Neural cell (in vitro differentiated cells): ENCODE results near the gene SLC8A1. TPM values are rescaled to one million over a fixed set of nuclear protein-coding genes. Genes with fewer than 3 reads are reported as not detected.

Source experiments
- H2AFZ ChIP-seq: fragments of 200-600, 300-800 bp; sonication (generic), shearing (Covaris generic); 2 replicates; pipeline ENCODE4 v1.6.0; 2014; ENCODE audit warnings: low read depth, mild to moderate bottlenecking, antibody characterized with exemption, low read length, moderate library complexity
- H3F3A ChIP-seq: fragments of 200-600 bp; shearing (Covaris generic); 2 replicates; pipeline ENCODE4 v1.6.1; 2016; ENCODE audit warnings: mild to moderate bottlenecking, moderate library complexity, mixed read lengths, antibody characterized with exemption, low read length; ENCODE audit not compliant: insufficient read depth, poor library complexity, severe bottlenecking
- H3K27ac ChIP-seq: fragments of 200-600, 300-800 bp; sonication (generic), shearing (Covaris generic); 2 replicates; pipeline ENCODE4 v1.5.1; 2014; ENCODE audit warnings: mild to moderate bottlenecking, low read length, moderate library complexity
- H3K27me3 ChIP-seq: fragments of 300-800, 200-600 bp; sonication (generic), shearing (Covaris generic); 2 replicates; pipeline ENCODE4 v1.6.0; 2014; ENCODE audit warnings: mild to moderate bottlenecking, low read depth, low read length, moderate library complexity; ENCODE audit not compliant: insufficient read depth
- H3K36me3 ChIP-seq: fragments of 300-800, 200-600 bp; sonication (generic), shearing (Covaris generic); 2 replicates; pipeline ENCODE4 v1.5.1; 2014; ENCODE audit warnings: mild to moderate bottlenecking, antibody characterized with exemption, low read length, moderate library complexity; ENCODE audit not compliant: insufficient read depth
- H3K4me2 ChIP-seq: fragments of 300-800, 200-600 bp; sonication (generic), shearing (Covaris generic); 2 replicates; pipeline ENCODE4 v1.6.0; 2014; ENCODE audit warnings: mild to moderate bottlenecking, low read length
- H3K4me3 ChIP-seq: fragments of 300-800, 200-600 bp; sonication (generic), shearing (Covaris generic); 2 replicates; pipeline ENCODE4 v1.5.1; 2014; ENCODE audit warnings: mild to moderate bottlenecking, low read length, moderate library complexity
- H3K79me2 ChIP-seq: fragments of 200-600 bp; shearing (Covaris generic); replicated peaks from 2 replicates; pipeline ENCODE4 v1.6.0; 2014; ENCODE audit warnings: mild to moderate bottlenecking, low read length, moderate library complexity; ENCODE audit not compliant: insufficient read depth
- H3K9ac ChIP-seq: fragments of 300-800, 200-600 bp; sonication (generic), shearing (Covaris generic); 2 replicates; pipeline ENCODE4 v1.6.1; 2016; ENCODE audit warnings: mild to moderate bottlenecking, low read length, mixed read lengths
- H3K9me2 ChIP-seq: fragments of 200-600 bp; shearing (Covaris generic); 2 replicates; pipeline ENCODE4 v1.6.1; 2016; ENCODE audit warnings: mild to moderate bottlenecking, low read length, mixed read lengths; ENCODE audit not compliant: insufficient read depth
- H3K9me3 ChIP-seq: fragments of 200-600, 300-800 bp; sonication (generic), shearing (Covaris generic); 2 replicates; pipeline ENCODE4 v1.6.1; 2016; ENCODE audit warnings: mild to moderate bottlenecking, mixed run types, low read length, moderate library complexity, mixed read lengths
- H4K20me1 ChIP-seq: fragments of 200-600 bp; shearing (Covaris generic); 2 replicates; pipeline ENCODE4 v1.6.1; 2016; ENCODE audit warnings: mild to moderate bottlenecking, mixed run types; ENCODE audit not compliant: insufficient read depth
- EP300 ChIP-seq: fragments of 450-650 bp; conservative IDR thresholded peaks from 2 replicates; pipeline ENCODE4 v1.6.1; 2014; ENCODE audit warnings: antibody characterized with exemption, mild to moderate bottlenecking, moderate library complexity; ENCODE audit not compliant: poor library complexity, severe bottlenecking
- EZH2 ChIP-seq: fragments of 200-600, 300-800 bp; shearing (Covaris generic), sonication (generic); IDR thresholded peaks from 2 replicates; pipeline ENCODE4 v1.6.1; 2014; ENCODE audit warnings: antibody characterized with exemption, low read length, borderline replicate concordance, mild to moderate bottlenecking; ENCODE audit not compliant: insufficient read depth, poor library complexity, severe bottlenecking
- MXI1 ChIP-seq: fragments of 450-650 bp; conservative IDR thresholded peaks from 2 replicates; pipeline ENCODE4 v1.6.1; 2014; ENCODE audit warnings: antibody characterized with exemption, mild to moderate bottlenecking; ENCODE audit not compliant: poor library complexity, severe bottlenecking
- POLR2AphosphoS5 ChIP-seq: IDR thresholded peaks from 2 replicates; pipeline ENCODE4 v1.6.1; 2012
- RAD21 ChIP-seq: fragments of 450-650 bp; conservative IDR thresholded peaks from 2 replicates; pipeline ENCODE4 v1.6.1; 2014; ENCODE audit warnings: antibody characterized with exemption, mild to moderate bottlenecking, moderate library complexity
- SMC3 ChIP-seq: fragments of 450-650 bp; conservative IDR thresholded peaks from 2 replicates; pipeline ENCODE4 v1.6.1; 2014; ENCODE audit warnings: antibody characterized with exemption, mild to moderate bottlenecking, moderate library complexity; ENCODE audit not compliant: poor library complexity
- TAF1 ChIP-seq: IDR thresholded peaks from 2 replicates; pipeline ENCODE4 v1.6.1; 2012; ENCODE audit warnings: low read depth
- polyA plus RNA-seq: library from polyadenylated mRNA; depleted of rRNA; stranded (reverse); fragments of >200 nt; gene quantifications from 2 replicates; pipeline ENCODE4 v1.2.3, GENCODE V29; 2014
- TF ChIP-seq, protein P1 (sequence below): fragments of 450-650 bp; IDR thresholded peaks from 2 replicates; pipeline ENCODE4 v1.5.1; 2014; ENCODE audit warnings: antibody characterized with exemption, mild to moderate bottlenecking, moderate library complexity; ENCODE audit not compliant: poor library complexity, severe bottlenecking
- TF ChIP-seq, protein P2 (sequence below): IDR thresholded peaks from 2 replicates; pipeline ENCODE4 v1.6.1; 2012; ENCODE audit warnings: borderline replicate concordance

SLC8A1 gene
- polyA plus RNA-seq, 1 donor from 2014 or later: 18.7 TPM

DNA sequence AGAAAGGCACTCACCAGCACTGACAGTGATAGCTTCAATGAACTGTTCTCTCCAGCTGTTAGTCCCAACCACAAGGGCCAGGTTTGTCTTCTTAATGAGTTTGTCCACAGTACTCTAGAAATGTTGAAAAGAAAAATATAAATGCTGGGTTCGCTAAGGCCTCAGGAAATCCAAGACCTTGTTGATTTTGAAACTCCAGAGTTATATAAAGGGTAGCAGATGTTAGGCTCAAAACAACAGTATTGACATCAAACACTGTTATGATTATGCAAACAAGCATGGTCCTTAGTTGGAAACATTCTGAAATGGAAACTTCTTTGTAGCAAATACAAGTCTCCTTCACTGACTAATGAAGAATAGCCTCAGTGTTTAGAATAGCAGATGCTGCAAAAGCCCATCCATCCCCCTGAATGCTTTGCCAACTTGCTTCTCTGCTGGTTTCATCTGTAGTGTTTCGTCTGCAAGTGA lies 291.1 kb downstream of the SLC8A1 start:
- Histone ChIP-seq H3K27me3 (no peaks in the 10 kb centered on the region), H3K9ac (no peak overlapping the region), H3K9me3 (no peaks in the 10 kb centered on the region), H2AFZ (no peak overlapping the region), H3K9me2 (no peaks in the 10 kb centered on the region), H3K4me3 (no peak overlapping the region), H3K27ac (no peak overlapping the region), H3F3A (no peaks in the 10 kb centered on the region), H3K79me2 (no peaks in the 10 kb centered on the region), H3K36me3 (peaks cover 9% of the 10 kb centered on the region), H3K4me2 (no peak overlapping the region), H4K20me1 (no peaks in the 10 kb centered on the region)
- TF ChIP-seq, protein P1, sequence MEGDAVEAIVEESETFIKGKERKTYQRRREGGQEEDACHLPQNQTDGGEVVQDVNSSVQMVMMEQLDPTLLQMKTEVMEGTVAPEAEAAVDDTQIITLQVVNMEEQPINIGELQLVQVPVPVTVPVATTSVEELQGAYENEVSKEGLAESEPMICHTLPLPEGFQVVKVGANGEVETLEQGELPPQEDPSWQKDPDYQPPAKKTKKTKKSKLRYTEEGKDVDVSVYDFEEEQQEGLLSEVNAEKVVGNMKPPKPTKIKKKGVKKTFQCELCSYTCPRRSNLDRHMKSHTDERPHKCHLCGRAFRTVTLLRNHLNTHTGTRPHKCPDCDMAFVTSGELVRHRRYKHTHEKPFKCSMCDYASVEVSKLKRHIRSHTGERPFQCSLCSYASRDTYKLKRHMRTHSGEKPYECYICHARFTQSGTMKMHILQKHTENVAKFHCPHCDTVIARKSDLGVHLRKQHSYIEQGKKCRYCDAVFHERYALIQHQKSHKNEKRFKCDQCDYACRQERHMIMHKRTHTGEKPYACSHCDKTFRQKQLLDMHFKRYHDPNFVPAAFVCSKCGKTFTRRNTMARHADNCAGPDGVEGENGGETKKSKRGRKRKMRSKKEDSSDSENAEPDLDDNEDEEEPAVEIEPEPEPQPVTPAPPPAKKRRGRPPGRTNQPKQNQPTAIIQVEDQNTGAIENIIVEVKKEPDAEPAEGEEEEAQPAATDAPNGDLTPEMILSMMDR: no peak
- TF ChIP-seq RAD21: no peak
- TF ChIP-seq, protein P2, sequence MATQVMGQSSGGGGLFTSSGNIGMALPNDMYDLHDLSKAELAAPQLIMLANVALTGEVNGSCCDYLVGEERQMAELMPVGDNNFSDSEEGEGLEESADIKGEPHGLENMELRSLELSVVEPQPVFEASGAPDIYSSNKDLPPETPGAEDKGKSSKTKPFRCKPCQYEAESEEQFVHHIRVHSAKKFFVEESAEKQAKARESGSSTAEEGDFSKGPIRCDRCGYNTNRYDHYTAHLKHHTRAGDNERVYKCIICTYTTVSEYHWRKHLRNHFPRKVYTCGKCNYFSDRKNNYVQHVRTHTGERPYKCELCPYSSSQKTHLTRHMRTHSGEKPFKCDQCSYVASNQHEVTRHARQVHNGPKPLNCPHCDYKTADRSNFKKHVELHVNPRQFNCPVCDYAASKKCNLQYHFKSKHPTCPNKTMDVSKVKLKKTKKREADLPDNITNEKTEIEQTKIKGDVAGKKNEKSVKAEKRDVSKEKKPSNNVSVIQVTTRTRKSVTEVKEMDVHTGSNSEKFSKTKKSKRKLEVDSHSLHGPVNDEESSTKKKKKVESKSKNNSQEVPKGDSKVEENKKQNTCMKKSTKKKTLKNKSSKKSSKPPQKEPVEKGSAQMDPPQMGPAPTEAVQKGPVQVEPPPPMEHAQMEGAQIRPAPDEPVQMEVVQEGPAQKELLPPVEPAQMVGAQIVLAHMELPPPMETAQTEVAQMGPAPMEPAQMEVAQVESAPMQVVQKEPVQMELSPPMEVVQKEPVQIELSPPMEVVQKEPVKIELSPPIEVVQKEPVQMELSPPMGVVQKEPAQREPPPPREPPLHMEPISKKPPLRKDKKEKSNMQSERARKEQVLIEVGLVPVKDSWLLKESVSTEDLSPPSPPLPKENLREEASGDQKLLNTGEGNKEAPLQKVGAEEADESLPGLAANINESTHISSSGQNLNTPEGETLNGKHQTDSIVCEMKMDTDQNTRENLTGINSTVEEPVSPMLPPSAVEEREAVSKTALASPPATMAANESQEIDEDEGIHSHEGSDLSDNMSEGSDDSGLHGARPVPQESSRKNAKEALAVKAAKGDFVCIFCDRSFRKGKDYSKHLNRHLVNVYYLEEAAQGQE: no peak
- no peak for TF ChIP-seq EP300
- TF ChIP-seq EZH2: no peak
- TF ChIP-seq SMC3: no peak
- TF ChIP-seq TAF1: no peak
- TF ChIP-seq MXI1: no peak

DNA sequence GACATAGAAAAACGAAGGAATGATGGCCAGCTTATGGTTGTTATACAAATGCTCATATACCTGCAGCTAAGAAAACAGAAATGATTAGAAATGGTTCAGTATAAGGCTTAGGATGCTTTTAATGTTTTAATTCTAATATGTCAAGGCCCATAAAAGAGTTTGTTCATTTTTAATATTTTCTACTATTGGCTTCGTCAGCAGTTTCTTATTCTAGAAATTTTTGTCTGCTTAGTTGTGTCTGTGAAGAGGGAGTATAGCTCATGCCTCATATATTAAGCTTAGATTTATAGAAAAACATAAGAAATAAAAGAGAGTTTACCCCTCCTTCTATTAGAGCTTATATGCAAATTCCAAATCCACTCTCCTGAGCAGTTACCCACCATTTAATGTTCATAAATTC lies 292.6 kb downstream of the SLC8A1 start:
- Histone ChIP-seq H3K9me2 (no peaks in the 10 kb centered on the region), H3F3A (no peaks in the 10 kb centered on the region), H2AFZ (no peak overlapping the region), H3K79me2 (no peaks in the 10 kb centered on the region), H3K4me2 (no peak overlapping the region), H3K9me3 (no peaks in the 10 kb centered on the region), H4K20me1 (no peaks in the 10 kb centered on the region), H3K27me3 (no peaks in the 10 kb centered on the region), H3K4me3 (no peak overlapping the region), H3K27ac (no peak overlapping the region), H3K36me3 (peaks cover 12% of the 10 kb centered on the region), H3K9ac (no peak overlapping the region)
- TF ChIP-seq, protein P1: no peak
- TF ChIP-seq, protein P2: no peak
- TF ChIP-seq EP300 (no peak), RAD21 (no peak), EZH2 (no peak), POLR2AphosphoS5 (no peak), TAF1 (no peak)
